Measurements from ENCODE around the gene GALNT1.
A peak's percentile ranks its signal among the peaks of the same experiment; 100 is the strongest.

GALNT1 gene

GRCh38 chr18:35697869-35698268 is 116.3 kb downstream of the GALNT1 start:
- Histone ChIP-seq H3K27me3 (replicated peaks; ENCODE audit: control insufficient read depth, insufficient read depth, low read length) (no peaks in the 10 kb centered on the region), H3K9me3 (ENCODE audit: control insufficient read depth, low read length) (no peaks in the 10 kb centered on the region), H3K4me1 (ENCODE audit: control insufficient read depth, insufficient read depth, low read length) (peaks cover 8% of the 10 kb centered on the region), H3K36me3 (ENCODE audit: control insufficient read depth, insufficient read depth, low read length, severe bottlenecking) (peaks cover 20% of the 10 kb centered on the region), H3K9ac (ENCODE audit: low read length) (no peak overlapping the region), H3K4me3 (ENCODE audit: low read length) (no peak overlapping the region)
- no peak for DNase-seq (ENCODE audit: low read depth)

- no peak overlapping the region for H3K4me3 ChIP-seq (ENCODE audit: low read length)
- peaks cover 15% of the 10 kb centered on the region for H3K36me3 ChIP-seq (ENCODE audit: control insufficient read depth, insufficient read depth, low read length, severe bottlenecking)
- no peaks in the 10 kb centered on the region for H3K27me3 ChIP-seq (replicated peaks; ENCODE audit: control insufficient read depth, insufficient read depth, low read length)
- H3K4me1 ChIP-seq (ENCODE audit: control insufficient read depth, insufficient read depth, low read length), result peaks cover 8% of the 10 kb centered on the region
- H3K9me3 ChIP-seq (ENCODE audit: control insufficient read depth, low read length), result no peaks in the 10 kb centered on the region
- peak; percentile 15 for DNase-seq (ENCODE audit: low read depth)
- no peak overlapping the region for H3K9ac ChIP-seq (ENCODE audit: low read length)
Observed at GRCh38 chr18:35703043-35703688, 121.6 kb downstream of the GALNT1 start.

GRCh38 chr18:35705988-35706387 is 124.4 kb downstream of the GALNT1 start:
- no peaks in the 10 kb centered on the region for H3K27me3 ChIP-seq (replicated peaks; ENCODE audit: control insufficient read depth, insufficient read depth, low read length)
- H3K9me3 ChIP-seq (ENCODE audit: control insufficient read depth, low read length), result no peaks in the 10 kb centered on the region
- DNase-seq (ENCODE audit: low read depth), result no peak
- peaks cover 22% of the 10 kb centered on the region for H3K36me3 ChIP-seq (ENCODE audit: control insufficient read depth, insufficient read depth, low read length, severe bottlenecking)
- H3K4me3 ChIP-seq (ENCODE audit: low read length), result no peak overlapping the region
- peaks cover 8% of the 10 kb centered on the region for H3K4me1 ChIP-seq (ENCODE audit: control insufficient read depth, insufficient read depth, low read length)
- no peak overlapping the region for H3K9ac ChIP-seq (ENCODE audit: low read length)

GRCh38 chr18:35707247-35707646 is 125.7 kb downstream of the GALNT1 start:
- Histone ChIP-seq H3K4me1 (ENCODE audit: control insufficient read depth, insufficient read depth, low read length) (peaks cover 8% of the 10 kb centered on the region), H3K9ac (ENCODE audit: low read length) (no peak overlapping the region), H3K9me3 (ENCODE audit: control insufficient read depth, low read length) (no peaks in the 10 kb centered on the region), H3K36me3 (ENCODE audit: control insufficient read depth, insufficient read depth, low read length, severe bottlenecking) (peaks cover 27% of the 10 kb centered on the region), H3K4me3 (ENCODE audit: low read length) (no peak overlapping the region), H3K27me3 (replicated peaks; ENCODE audit: control insufficient read depth, insufficient read depth, low read length) (no peaks in the 10 kb centered on the region)
- DNase-seq (ENCODE audit: low read depth), result no peak

GRCh38 chr18:35707674-35708073 is 126.1 kb downstream of the GALNT1 start:
- Histone ChIP-seq H3K4me1 (ENCODE audit: control insufficient read depth, insufficient read depth, low read length) (peaks cover 8% of the 10 kb centered on the region), H3K4me3 (ENCODE audit: low read length) (no peak overlapping the region), H3K9ac (ENCODE audit: low read length) (no peak overlapping the region), H3K9me3 (ENCODE audit: control insufficient read depth, low read length) (no peaks in the 10 kb centered on the region), H3K27me3 (replicated peaks; ENCODE audit: control insufficient read depth, insufficient read depth, low read length) (no peaks in the 10 kb centered on the region), H3K36me3 (ENCODE audit: control insufficient read depth, insufficient read depth, low read length, severe bottlenecking) (peaks cover 31% of the 10 kb centered on the region)
- DNase-seq (ENCODE audit: low read depth), result no peak

GRCh38 chr18:35710581-35710980 is 129.0 kb downstream of the GALNT1 start:
- H3K9me3 ChIP-seq (ENCODE audit: control insufficient read depth, low read length), result no peaks in the 10 kb centered on the region
- H3K4me1 ChIP-seq (ENCODE audit: control insufficient read depth, insufficient read depth, low read length), result no peaks in the 10 kb centered on the region
- H3K36me3 ChIP-seq (ENCODE audit: control insufficient read depth, insufficient read depth, low read length, severe bottlenecking), result peaks cover 32% of the 10 kb centered on the region
- no peak for DNase-seq (ENCODE audit: low read depth)
- no peaks in the 10 kb centered on the region for H3K27me3 ChIP-seq (replicated peaks; ENCODE audit: control insufficient read depth, insufficient read depth, low read length)
- no peak overlapping the region for H3K9ac ChIP-seq (ENCODE audit: low read length)
- H3K4me3 ChIP-seq (ENCODE audit: low read length), result no peak overlapping the region

- no peak for DNase-seq (ENCODE audit: low read depth)
- no peak overlapping the region for H3K4me3 ChIP-seq (ENCODE audit: low read length)
- no peaks in the 10 kb centered on the region for H3K4me1 ChIP-seq (ENCODE audit: control insufficient read depth, insufficient read depth, low read length)
- H3K9me3 ChIP-seq (ENCODE audit: control insufficient read depth, low read length), result no peaks in the 10 kb centered on the region
- peaks cover 32% of the 10 kb centered on the region for H3K36me3 ChIP-seq (ENCODE audit: control insufficient read depth, insufficient read depth, low read length, severe bottlenecking)
- no peak overlapping the region for H3K9ac ChIP-seq (ENCODE audit: low read length)
- H3K27me3 ChIP-seq (replicated peaks; ENCODE audit: control insufficient read depth, insufficient read depth, low read length), result no peaks in the 10 kb centered on the region
Observed at GRCh38 chr18:35711227-35711626, 129.7 kb downstream of the GALNT1 start.

GRCh38 chr18:35713545-35713944 is 132.0 kb downstream of the GALNT1 start:
- no peaks in the 10 kb centered on the region for H3K4me1 ChIP-seq (ENCODE audit: control insufficient read depth, insufficient read depth, low read length)
- no peaks in the 10 kb centered on the region for H3K27me3 ChIP-seq (replicated peaks; ENCODE audit: control insufficient read depth, insufficient read depth, low read length)
- H3K4me3 ChIP-seq (ENCODE audit: low read length), result no peak overlapping the region
- no peak overlapping the region for H3K9ac ChIP-seq (ENCODE audit: low read length)
- DNase-seq (ENCODE audit: low read depth), result peak; percentile 27
- H3K9me3 ChIP-seq (ENCODE audit: control insufficient read depth, low read length), result peaks cover 9% of the 10 kb centered on the region
- H3K36me3 ChIP-seq (ENCODE audit: control insufficient read depth, insufficient read depth, low read length, severe bottlenecking), result peaks cover 32% of the 10 kb centered on the region

GRCh38 chr18:35714539-35714938 is 133.0 kb downstream of the GALNT1 start:
- H3K36me3 ChIP-seq (ENCODE audit: control insufficient read depth, insufficient read depth, low read length, severe bottlenecking), result peaks cover 32% of the 10 kb centered on the region
- no peaks in the 10 kb centered on the region for H3K27me3 ChIP-seq (replicated peaks; ENCODE audit: control insufficient read depth, insufficient read depth, low read length)
- no peak overlapping the region for H3K4me3 ChIP-seq (ENCODE audit: low read length)
- peaks cover 19% of the 10 kb centered on the region for H3K9me3 ChIP-seq (ENCODE audit: control insufficient read depth, low read length)
- no peaks in the 10 kb centered on the region for H3K4me1 ChIP-seq (ENCODE audit: control insufficient read depth, insufficient read depth, low read length)
- DNase-seq (ENCODE audit: low read depth), result no peak
- H3K9ac ChIP-seq (ENCODE audit: low read length), result no peak overlapping the region

GRCh38 chr18:35715139-35715538 is 133.6 kb downstream of the GALNT1 start:
- DNase-seq (ENCODE audit: low read depth), result no peak
- H3K9ac ChIP-seq (ENCODE audit: low read length), result no peak overlapping the region
- no peaks in the 10 kb centered on the region for H3K27me3 ChIP-seq (replicated peaks; ENCODE audit: control insufficient read depth, insufficient read depth, low read length)

GRCh38 chr18:35716169-35716831 is 134.8 kb downstream of the GALNT1 start:
- peaks cover 17% of the 10 kb centered on the region for H3K36me3 ChIP-seq (ENCODE audit: control insufficient read depth, insufficient read depth, low read length, severe bottlenecking)
- H3K4me3 ChIP-seq (ENCODE audit: low read length), result no peak overlapping the region
- no peaks in the 10 kb centered on the region for H3K27me3 ChIP-seq (replicated peaks; ENCODE audit: control insufficient read depth, insufficient read depth, low read length)
- no peak for DNase-seq (ENCODE audit: low read depth)
- no peaks in the 10 kb centered on the region for H3K4me1 ChIP-seq (ENCODE audit: control insufficient read depth, insufficient read depth, low read length)
- peaks cover 19% of the 10 kb centered on the region for H3K9me3 ChIP-seq (ENCODE audit: control insufficient read depth, low read length)
- no peak overlapping the region for H3K9ac ChIP-seq (ENCODE audit: low read length)

More at GRCh38 chr18:35715139-35715538, 133.6 kb downstream of the GALNT1 start:
- Histone ChIP-seq H3K4me3 (ENCODE audit: low read length) (no peak overlapping the region), H3K9me3 (ENCODE audit: control insufficient read depth, low read length) (peaks cover 19% of the 10 kb centered on the region), H3K4me1 (ENCODE audit: control insufficient read depth, insufficient read depth, low read length) (no peaks in the 10 kb centered on the region), H3K36me3 (ENCODE audit: control insufficient read depth, insufficient read depth, low read length, severe bottlenecking) (peaks cover 26% of the 10 kb centered on the region)

All from adipocyte (in vitro differentiated cells).